ENCODE data around the gene GATB.

Gene GATB

DNA sequence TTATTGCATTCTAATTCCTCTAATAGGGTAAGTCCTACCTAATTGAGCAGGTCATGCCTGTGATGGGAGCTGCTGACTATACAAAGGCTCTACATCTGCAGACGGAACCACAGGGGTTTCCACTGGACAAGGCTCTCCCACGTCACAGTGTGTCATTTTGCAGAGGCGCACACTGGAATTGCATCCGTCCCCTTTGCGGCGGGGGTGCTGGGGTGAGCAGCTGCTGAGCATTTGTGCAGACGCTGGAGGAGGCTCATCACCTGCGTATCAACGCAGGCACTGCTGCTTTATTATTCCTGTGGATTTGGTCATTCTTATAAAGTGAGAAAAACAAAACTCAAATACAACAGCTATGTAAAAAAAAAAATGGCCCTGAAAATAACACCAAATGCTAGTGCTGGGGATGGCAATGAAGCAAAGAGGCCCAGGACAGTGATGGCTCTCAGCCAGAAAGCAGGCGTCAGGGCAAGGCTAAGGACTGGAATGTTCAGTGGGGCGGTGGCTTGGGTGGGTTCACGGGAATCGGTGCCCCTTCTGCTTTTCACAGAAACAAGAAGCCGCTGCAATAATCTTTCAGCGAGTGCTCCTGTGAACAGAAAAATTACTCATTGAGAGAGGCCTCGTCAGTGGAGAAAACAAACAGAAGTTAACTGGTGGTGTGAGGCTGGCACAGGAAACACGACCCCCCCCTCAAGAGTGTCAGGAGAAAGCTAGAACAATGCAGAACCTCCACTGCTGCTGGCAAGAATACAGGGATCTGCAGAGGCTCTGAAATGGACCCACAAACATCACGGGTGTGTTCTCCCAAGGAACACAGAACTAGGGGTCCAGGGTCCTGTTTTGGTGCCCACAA, 67.8 kb downstream of the GATB start:
- ChIA-PET CTCF (no interaction called here), POLR2A (no interaction called here)

GRCh38 chr4:151692443-151692782, 68.4 kb downstream of the GATB start:
- H3K27me3 ChIP-seq (replicated peaks in 2 of 5; ENCODE audit: control insufficient read depth in 4 of 5, insufficient read depth in 5 of 5, low read length in 4 of 5): no peaks in the 10 kb centered on the region
- no peak overlapping the region for H3K27ac ChIP-seq (ENCODE audit: insufficient read depth in 1 of 2, low read depth in 1 of 2, low read length in 2 of 2, poor library complexity in 1 of 2, severe bottlenecking in 2 of 2)
- CTCF ChIA-PET: no interaction called here
- POLR2A ChIA-PET: no interaction called here
- 100% methylated on average over 5 of the region's 6 CpGs for WGBS (ENCODE audit: insufficient coverage)
- no peak overlapping the region for H3K4me3 ChIP-seq (ENCODE audit: control insufficient read depth in 1 of 7, extremely low read depth in 1 of 7, insufficient read depth in 4 of 7, low read depth in 2 of 7, low read length in 6 of 7)
- DNase-seq: no peak
- no peaks in the 10 kb centered on the region for H3K4me1 ChIP-seq (ENCODE audit: control extremely low read depth in 1 of 4, control insufficient read depth in 4 of 4, insufficient read depth in 4 of 4, low read length in 3 of 4)
- peaks cover 0 to 28% (median 13%) of the 10 kb centered on the region in 4 experiments for H3K36me3 ChIP-seq (ENCODE audit: control insufficient read depth in 4 of 4, insufficient read depth in 4 of 4, low read length in 3 of 4)
- peaks cover 0 to 3% (median 0%) of the 10 kb centered on the region in 5 experiments for H3K9me3 ChIP-seq (ENCODE audit: control extremely low read depth in 1 of 5, control insufficient read depth in 4 of 5, insufficient read depth in 2 of 5, low read depth in 1 of 5, low read length in 4 of 5)

More for the DNA sequence above, 67.8 kb downstream of the GATB start:
- Histone ChIP-seq H3K27ac (ENCODE audit: insufficient read depth in 1 of 2, low read depth in 1 of 2, low read length in 2 of 2, poor library complexity in 1 of 2, severe bottlenecking in 2 of 2) (no peak overlapping the region), H3K4me3 (ENCODE audit: control insufficient read depth in 1 of 7, extremely low read depth in 1 of 7, insufficient read depth in 4 of 7, low read depth in 2 of 7, low read length in 6 of 7) (no peak overlapping the region), H3K4me1 (ENCODE audit: control extremely low read depth in 1 of 4, control insufficient read depth in 4 of 4, insufficient read depth in 4 of 4, low read length in 3 of 4) (no peaks in the 10 kb centered on the region), H3K9me3 (ENCODE audit: control extremely low read depth in 1 of 5, control insufficient read depth in 4 of 5, insufficient read depth in 2 of 5, low read depth in 1 of 5, low read length in 4 of 5) (peaks cover 0 to 3% (median 0%) of the 10 kb centered on the region in 5 experiments), H3K27me3 (replicated peaks in 2 of 5; ENCODE audit: control insufficient read depth in 4 of 5, insufficient read depth in 5 of 5, low read length in 4 of 5) (no peaks in the 10 kb centered on the region), H3K36me3 (ENCODE audit: control insufficient read depth in 4 of 4, insufficient read depth in 4 of 4, low read length in 3 of 4) (peaks cover 0 to 23% (median 11%) of the 10 kb centered on the region in 4 experiments)
- no peak for DNase-seq
- WGBS (ENCODE audit: insufficient coverage): 92% methylated on average over 15 of the region's 18 CpGs

GRCh38 chr4:151691639-151692442, 69.0 kb downstream of the GATB start:
- H3K36me3 ChIP-seq (ENCODE audit: control insufficient read depth in 4 of 4, insufficient read depth in 4 of 4, low read length in 3 of 4): peaks cover 0 to 27% (median 16%) of the 10 kb centered on the region in 4 experiments
- ChIA-PET POLR2A (no interaction called here), CTCF (no interaction called here)
- WGBS (ENCODE audit: insufficient coverage): 96% methylated on average over 9 of the region's 14 CpGs
- no peaks in the 10 kb centered on the region for H3K27me3 ChIP-seq (replicated peaks in 2 of 5; ENCODE audit: control insufficient read depth in 4 of 5, insufficient read depth in 5 of 5, low read length in 4 of 5)
- H3K4me3 ChIP-seq (ENCODE audit: control insufficient read depth in 1 of 7, extremely low read depth in 1 of 7, insufficient read depth in 4 of 7, low read depth in 2 of 7, low read length in 6 of 7): no peak overlapping the region
- H3K9me3 ChIP-seq (ENCODE audit: control extremely low read depth in 1 of 5, control insufficient read depth in 4 of 5, insufficient read depth in 2 of 5, low read depth in 1 of 5, low read length in 4 of 5): no peaks in the 10 kb centered on the region
- H3K27ac ChIP-seq (ENCODE audit: insufficient read depth in 1 of 2, low read depth in 1 of 2, low read length in 2 of 2, poor library complexity in 1 of 2, severe bottlenecking in 2 of 2): no peak overlapping the region
- DNase-seq: no peak
- no peaks in the 10 kb centered on the region for H3K4me1 ChIP-seq (ENCODE audit: control extremely low read depth in 1 of 4, control insufficient read depth in 4 of 4, insufficient read depth in 4 of 4, low read length in 3 of 4)

DNA sequence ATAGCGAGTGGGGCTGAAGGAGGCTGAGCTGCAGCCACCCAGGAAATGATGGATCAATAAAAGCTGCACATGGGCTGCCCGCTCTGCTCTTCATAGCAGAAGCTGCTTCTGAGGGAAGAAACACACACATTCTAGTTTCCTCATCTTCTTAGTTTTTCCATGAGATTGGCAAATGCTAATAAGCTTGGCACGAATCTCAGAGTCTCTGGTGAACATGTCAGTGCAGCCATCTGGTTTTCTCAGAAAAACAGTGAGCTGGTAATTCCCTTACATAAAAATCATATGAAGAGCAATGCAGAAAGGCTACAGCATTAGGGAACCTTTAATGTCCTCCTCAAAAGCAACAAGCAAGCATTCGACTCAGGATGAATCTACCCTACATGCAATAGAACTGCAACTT, 69.9 kb downstream of the GATB start:
- H3K4me1 ChIP-seq (ENCODE audit: control extremely low read depth in 1 of 4, control insufficient read depth in 4 of 4, insufficient read depth in 4 of 4, low read length in 3 of 4): no peaks in the 10 kb centered on the region
- no peaks in the 10 kb centered on the region for H3K9me3 ChIP-seq (ENCODE audit: control extremely low read depth in 1 of 5, control insufficient read depth in 4 of 5, insufficient read depth in 2 of 5, low read depth in 1 of 5, low read length in 4 of 5)
- peaks cover 0 to 27% (median 17%) of the 10 kb centered on the region in 4 experiments for H3K36me3 ChIP-seq (ENCODE audit: control insufficient read depth in 4 of 4, insufficient read depth in 4 of 4, low read length in 3 of 4)
- no peak overlapping the region for H3K27ac ChIP-seq (ENCODE audit: insufficient read depth in 1 of 2, low read depth in 1 of 2, low read length in 2 of 2, poor library complexity in 1 of 2, severe bottlenecking in 2 of 2)
- DNase-seq: no peak
- CTCF ChIA-PET: no interaction called here
- no peaks in the 10 kb centered on the region for H3K27me3 ChIP-seq (replicated peaks in 2 of 5; ENCODE audit: control insufficient read depth in 4 of 5, insufficient read depth in 5 of 5, low read length in 4 of 5)
- POLR2A ChIA-PET: no interaction called here
- H3K4me3 ChIP-seq (ENCODE audit: control insufficient read depth in 1 of 7, extremely low read depth in 1 of 7, insufficient read depth in 4 of 7, low read depth in 2 of 7, low read length in 6 of 7): no peak overlapping the region
- WGBS (ENCODE audit: insufficient coverage): 100% methylated on average over 2 of the region's 4 CpGs

DNA sequence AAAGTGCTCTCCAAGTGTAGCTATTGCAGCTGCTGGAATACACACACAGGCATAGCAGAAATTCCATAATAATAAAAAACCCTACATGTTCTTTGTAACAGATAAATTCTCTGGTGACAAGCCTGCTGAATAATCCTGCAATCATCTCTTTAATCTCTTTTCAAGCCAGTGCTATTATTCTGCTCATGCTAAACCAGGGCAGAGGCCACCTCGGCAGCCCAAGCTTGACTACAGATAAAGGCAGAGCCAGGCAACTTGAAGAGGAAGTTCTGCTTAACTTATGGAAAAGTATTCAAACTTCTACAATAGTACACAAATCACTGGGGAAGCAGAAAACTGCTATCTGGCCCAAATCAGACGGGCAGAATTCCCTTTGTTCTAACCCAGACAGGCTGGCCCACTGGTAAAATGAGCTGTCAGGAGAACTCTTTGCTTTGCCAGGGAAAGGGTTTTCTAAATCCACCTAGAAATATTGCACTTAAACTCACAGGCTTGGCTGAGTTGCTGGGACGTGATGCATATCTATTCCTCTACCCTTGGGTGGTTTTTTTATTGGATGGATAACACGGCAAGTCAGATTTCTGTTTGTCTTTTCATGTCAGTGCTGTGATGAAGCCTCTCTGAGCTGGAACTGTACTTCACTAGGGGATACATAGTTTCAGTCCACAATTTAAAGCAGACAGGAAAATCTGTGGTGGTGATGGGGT, 70.5 kb downstream of the GATB start:
- Histone ChIP-seq H3K36me3 (ENCODE audit: control insufficient read depth in 4 of 4, insufficient read depth in 4 of 4, low read length in 3 of 4) (peaks cover 0 to 27% (median 17%) of the 10 kb centered on the region in 4 experiments), H3K4me3 (ENCODE audit: control insufficient read depth in 1 of 7, extremely low read depth in 1 of 7, insufficient read depth in 4 of 7, low read depth in 2 of 7, low read length in 6 of 7) (no peak overlapping the region), H3K9me3 (ENCODE audit: control extremely low read depth in 1 of 5, control insufficient read depth in 4 of 5, insufficient read depth in 2 of 5, low read depth in 1 of 5, low read length in 4 of 5) (no peaks in the 10 kb centered on the region), H3K4me1 (ENCODE audit: control extremely low read depth in 1 of 4, control insufficient read depth in 4 of 4, insufficient read depth in 4 of 4, low read length in 3 of 4) (no peaks in the 10 kb centered on the region), H3K27me3 (replicated peaks in 2 of 5; ENCODE audit: control insufficient read depth in 4 of 5, insufficient read depth in 5 of 5, low read length in 4 of 5) (no peaks in the 10 kb centered on the region), H3K27ac (ENCODE audit: insufficient read depth in 1 of 2, low read depth in 1 of 2, low read length in 2 of 2, poor library complexity in 1 of 2, severe bottlenecking in 2 of 2) (no peak overlapping the region)
- WGBS (ENCODE audit: insufficient coverage): 90% methylated on average over 2 of the region's 4 CpGs
- ChIA-PET CTCF (no interaction called here), POLR2A (no interaction called here)
- no peak for DNase-seq

DNA sequence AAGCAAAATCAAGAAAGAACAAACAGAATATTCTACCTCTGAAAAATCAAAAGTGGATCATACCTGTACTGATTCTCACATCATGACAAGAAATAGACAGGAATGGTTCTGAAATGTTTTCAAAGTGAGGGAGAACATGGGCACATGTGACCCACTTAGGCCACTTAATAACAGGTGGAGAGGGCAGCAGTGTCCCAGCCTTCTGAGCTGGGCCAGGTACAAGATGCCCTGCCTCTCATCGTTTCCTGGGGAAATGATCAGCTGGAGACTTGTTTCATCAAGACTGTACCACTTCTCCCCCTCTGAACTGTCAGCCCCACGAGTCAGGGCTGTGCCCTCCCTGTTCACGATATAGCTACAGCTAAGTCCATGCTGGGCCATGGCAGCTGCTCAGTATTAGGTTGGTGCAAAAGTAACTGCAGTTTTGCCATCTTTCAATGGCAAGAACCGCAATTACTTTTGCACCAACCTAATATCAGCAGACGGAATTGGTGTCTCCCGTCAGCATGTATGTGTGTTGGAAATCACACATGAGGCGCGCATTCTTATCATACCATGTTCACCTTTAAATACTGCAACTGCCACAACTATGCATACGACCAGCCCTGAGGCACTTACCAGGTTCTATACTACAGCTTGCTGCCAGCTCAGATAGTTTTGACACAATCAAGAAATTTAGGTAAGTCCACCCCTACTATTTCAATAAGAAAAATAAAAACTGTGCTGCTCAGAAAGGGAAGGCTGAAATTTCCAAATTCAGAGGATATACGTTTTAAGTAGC, 71.4 kb downstream of the GATB start:
- peaks cover 0 to 27% (median 17%) of the 10 kb centered on the region in 4 experiments for H3K36me3 ChIP-seq (ENCODE audit: control insufficient read depth in 4 of 4, insufficient read depth in 4 of 4, low read length in 3 of 4)
- CTCF ChIA-PET: no interaction called here
- no peak for DNase-seq
- H3K9me3 ChIP-seq (ENCODE audit: control extremely low read depth in 1 of 5, control insufficient read depth in 4 of 5, insufficient read depth in 2 of 5, low read depth in 1 of 5, low read length in 4 of 5): no peaks in the 10 kb centered on the region
- no peaks in the 10 kb centered on the region for H3K4me1 ChIP-seq (ENCODE audit: control extremely low read depth in 1 of 4, control insufficient read depth in 4 of 4, insufficient read depth in 4 of 4, low read length in 3 of 4)
- POLR2A ChIA-PET: no interaction called here
- no peaks in the 10 kb centered on the region for H3K27me3 ChIP-seq (replicated peaks in 2 of 5; ENCODE audit: control insufficient read depth in 4 of 5, insufficient read depth in 5 of 5, low read length in 4 of 5)
- 98% methylated on average over 10 of the region's 10 CpGs for WGBS (ENCODE audit: insufficient coverage)
- H3K4me3 ChIP-seq (ENCODE audit: control insufficient read depth in 1 of 7, extremely low read depth in 1 of 7, insufficient read depth in 4 of 7, low read depth in 2 of 7, low read length in 6 of 7): no peak overlapping the region
- H3K27ac ChIP-seq (ENCODE audit: insufficient read depth in 1 of 2, low read depth in 1 of 2, low read length in 2 of 2, poor library complexity in 1 of 2, severe bottlenecking in 2 of 2): no peak overlapping the region
